ENCODE measurements around the gene SLIT3.

Gene SLIT3

GRCh38 chr5:168813184-168813968 is 487.6 kb downstream of the SLIT3 start:
- peak; percentile 90 for DNase-seq

- no peak for DNase-seq
These were observed 490.3 kb downstream of the SLIT3 start for GRCh38 chr5:168810641-168811040.

GRCh38 chr5:168809218-168809617 is 491.7 kb downstream of the SLIT3 start:
- DNase-seq = no peak

GRCh38 chr5:168808051-168808616 is 492.8 kb downstream of the SLIT3 start:
- no peak for DNase-seq

GRCh38 chr5:168807287-168807686 is 493.7 kb downstream of the SLIT3 start:
- no peak for DNase-seq

GRCh38 chr5:168803541-168803940 is 497.4 kb downstream of the SLIT3 start:
- DNase-seq = no peak

GRCh38 chr5:168802337-168802736 is 498.6 kb downstream of the SLIT3 start:
- no peak for DNase-seq

GRCh38 chr5:168801567-168801966 is 499.4 kb downstream of the SLIT3 start:
- no peak for DNase-seq

GRCh38 chr5:168800701-168801100 is 500.2 kb downstream of the SLIT3 start:
- DNase-seq = no peak

GRCh38 chr5:168798065-168799023 is 502.6 kb downstream of the SLIT3 start:
- DNase-seq = peak; percentile 33

- DNase-seq = no peak
These were observed 504.1 kb downstream of the SLIT3 start for GRCh38 chr5:168796593-168797580.

- no peak for DNase-seq
These were observed 504.9 kb downstream of the SLIT3 start for GRCh38 chr5:168796000-168796399.

- peak; percentile 59 for DNase-seq
These were observed 506.8 kb downstream of the SLIT3 start for GRCh38 chr5:168793841-168794837.

- no peak for DNase-seq
These were observed 508.3 kb downstream of the SLIT3 start for GRCh38 chr5:168792678-168793077.

GRCh38 chr5:168790671-168791250 is 510.2 kb downstream of the SLIT3 start:
- DNase-seq = no peak

- no peak for DNase-seq
These were observed 510.8 kb downstream of the SLIT3 start for GRCh38 chr5:168790002-168790635.

- DNase-seq = no peak
These were observed 512.2 kb downstream of the SLIT3 start for GRCh38 chr5:168788786-168789185.

GRCh38 chr5:168788107-168788506 is 512.8 kb downstream of the SLIT3 start:
- DNase-seq = no peak

GRCh38 chr5:168786147-168786546 is 514.8 kb downstream of the SLIT3 start:
- DNase-seq = no peak

GRCh38 chr5:168784454-168784853 is 516.5 kb downstream of the SLIT3 start:
- peak; percentile 11 for DNase-seq

Data from OCI-M1 (cell line).